ENCODE data around the gene RAP1GAP. TPM values are rescaled to one million over a fixed set of nuclear protein-coding genes. Genes with fewer than 3 reads are reported as not detected.
A peak's percentile ranks its signal among the peaks of the same experiment; 100 is the strongest.

Gene RAP1GAP
- total RNA-seq, 1 donor from 2014 or later, result 0.64 TPM

DNA sequence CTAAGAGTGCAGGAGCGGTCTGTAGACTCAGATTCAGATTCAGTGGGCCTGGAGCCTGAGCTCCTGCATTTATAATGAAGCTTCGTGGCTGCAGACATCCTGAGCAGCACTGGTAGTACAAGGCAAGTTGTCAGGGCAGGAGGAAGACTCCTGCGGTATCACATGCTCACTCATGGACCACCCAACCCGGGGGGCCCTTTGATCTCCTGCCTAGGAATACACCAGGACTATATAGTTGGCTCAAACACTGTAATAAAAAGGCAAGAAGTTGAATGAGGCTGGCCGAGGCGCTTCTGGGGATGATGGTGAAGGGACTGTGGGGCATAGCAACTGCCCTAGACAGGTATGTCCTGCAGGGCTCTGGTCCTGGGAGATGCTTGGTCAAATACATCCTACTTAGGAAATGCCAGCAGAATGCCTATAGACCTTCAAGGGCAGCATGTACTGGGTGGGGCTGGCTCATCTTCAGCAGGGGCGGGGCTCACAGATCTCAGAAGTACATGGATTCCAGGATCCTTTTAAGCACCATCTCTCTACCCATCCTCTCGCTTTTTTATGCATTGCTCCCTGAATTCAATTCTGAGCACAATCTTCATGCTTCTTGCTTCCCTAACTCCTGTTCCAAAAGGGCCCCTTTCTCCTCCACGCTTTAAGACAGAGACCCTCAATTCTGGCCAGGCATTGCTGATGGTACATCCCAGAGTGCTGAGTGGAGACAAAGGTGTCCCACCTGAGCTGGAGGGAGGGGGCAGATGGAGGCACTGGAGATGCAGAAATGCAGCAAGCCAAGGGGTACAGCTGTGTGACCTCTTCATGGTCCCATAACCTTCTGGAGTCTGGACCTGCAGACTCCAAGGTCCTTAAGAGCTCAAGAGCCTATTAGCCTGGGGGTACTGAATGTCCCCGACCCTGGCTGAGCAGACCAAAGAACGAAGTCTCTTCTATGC is 2.1 kb upstream of the RAP1GAP start:
- Histone ChIP-seq H3K27ac (no peak overlapping the region), H3K4me1 (peaks cover 11 to 39% of the 10 kb centered on the region in 2 donors), H3K27me3 (peaks cover 13% of the 10 kb centered on the region), H3K4me3 (no peak overlapping the region), H3K9me3 (no peaks in the 10 kb centered on the region), H3K36me3 (no peaks in the 10 kb centered on the region)
- intact Hi-C loops (cut with DNase I), result no loop called here
- DNase-seq (ENCODE audit: low spot score in 2 of 2), result no peak
- TF ChIP-seq, protein P1, sequence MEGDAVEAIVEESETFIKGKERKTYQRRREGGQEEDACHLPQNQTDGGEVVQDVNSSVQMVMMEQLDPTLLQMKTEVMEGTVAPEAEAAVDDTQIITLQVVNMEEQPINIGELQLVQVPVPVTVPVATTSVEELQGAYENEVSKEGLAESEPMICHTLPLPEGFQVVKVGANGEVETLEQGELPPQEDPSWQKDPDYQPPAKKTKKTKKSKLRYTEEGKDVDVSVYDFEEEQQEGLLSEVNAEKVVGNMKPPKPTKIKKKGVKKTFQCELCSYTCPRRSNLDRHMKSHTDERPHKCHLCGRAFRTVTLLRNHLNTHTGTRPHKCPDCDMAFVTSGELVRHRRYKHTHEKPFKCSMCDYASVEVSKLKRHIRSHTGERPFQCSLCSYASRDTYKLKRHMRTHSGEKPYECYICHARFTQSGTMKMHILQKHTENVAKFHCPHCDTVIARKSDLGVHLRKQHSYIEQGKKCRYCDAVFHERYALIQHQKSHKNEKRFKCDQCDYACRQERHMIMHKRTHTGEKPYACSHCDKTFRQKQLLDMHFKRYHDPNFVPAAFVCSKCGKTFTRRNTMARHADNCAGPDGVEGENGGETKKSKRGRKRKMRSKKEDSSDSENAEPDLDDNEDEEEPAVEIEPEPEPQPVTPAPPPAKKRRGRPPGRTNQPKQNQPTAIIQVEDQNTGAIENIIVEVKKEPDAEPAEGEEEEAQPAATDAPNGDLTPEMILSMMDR (IDR thresholded peaks at IDR 0.05), result no peak

DNA sequence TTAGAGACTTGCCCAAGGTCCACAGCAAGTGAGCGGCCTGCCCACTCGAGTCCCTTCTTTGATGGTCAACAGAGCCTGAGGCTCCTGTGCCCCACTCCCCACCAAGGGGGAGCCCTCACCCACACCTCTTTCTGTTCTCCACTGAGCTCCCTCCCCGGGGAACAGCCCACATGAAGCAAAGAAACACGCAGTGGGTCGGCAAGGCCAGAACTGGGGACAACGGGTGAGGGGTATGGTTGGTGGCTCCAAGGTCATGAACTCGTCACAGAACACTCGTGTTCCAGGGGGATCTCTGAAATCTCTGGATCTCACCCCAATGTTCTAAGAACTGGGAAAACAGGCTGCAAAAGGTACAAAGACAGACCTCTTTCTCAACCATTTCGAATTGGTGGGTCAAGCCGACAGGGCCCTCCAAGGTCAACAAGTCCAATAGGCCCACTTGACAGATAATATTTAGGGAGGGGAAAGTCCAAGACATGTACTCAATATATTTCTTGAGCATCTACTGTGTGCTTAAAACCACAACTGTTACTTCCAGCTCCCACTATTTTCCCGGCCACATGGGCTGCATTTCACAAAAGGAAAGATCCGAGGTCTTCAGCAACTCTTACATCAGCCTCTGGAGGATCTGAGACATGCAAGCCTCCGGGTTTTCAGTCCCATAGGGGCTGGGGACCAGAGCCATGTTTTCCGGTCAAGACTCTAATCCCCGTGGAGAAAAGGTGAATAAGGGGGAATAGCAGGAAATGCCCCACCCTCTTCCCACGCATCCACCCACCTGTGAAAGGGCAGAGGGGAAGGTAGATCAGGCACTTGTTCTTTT is 1.1 kb upstream of the RAP1GAP start:
- Histone ChIP-seq H3K27ac (no peak overlapping the region), H3K4me3 (peak overlapping the region in 1 of 2 donors; percentile 58), H3K36me3 (no peaks in the 10 kb centered on the region), H3K27me3 (peaks cover 13% of the 10 kb centered on the region), H3K4me1 (peaks cover 11 to 39% of the 10 kb centered on the region in 2 donors), H3K9me3 (no peaks in the 10 kb centered on the region)
- intact Hi-C loops (cut with DNase I), result no loop called here
- TF ChIP-seq, protein P1 (IDR thresholded peaks at IDR 0.05), result no peak
- DNase-seq (ENCODE audit: low spot score in 2 of 2), result no peak

DNA sequence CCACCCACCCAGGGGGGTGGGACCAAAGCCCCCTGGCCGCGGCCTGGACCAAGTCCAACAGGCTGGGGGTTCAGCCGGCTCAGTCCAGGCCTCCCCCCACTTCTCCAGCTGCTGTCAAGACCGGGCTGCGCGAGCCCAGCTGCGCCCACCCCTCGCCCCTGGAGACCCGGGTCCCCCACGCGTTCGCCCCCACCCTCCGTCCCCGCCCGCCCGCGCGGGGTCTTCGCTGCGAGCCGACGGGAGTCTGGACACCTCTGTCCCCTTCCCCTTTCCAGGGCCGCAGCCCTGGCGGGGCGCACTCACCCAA is 253 bp downstream of the RAP1GAP start:
- peaks cover 11 to 39% of the 10 kb centered on the region in 2 donors for H3K4me1 ChIP-seq
- H3K27ac ChIP-seq, result no peak overlapping the region
- intact Hi-C loops (cut with DNase I), result no loop called here
- peaks cover 13% of the 10 kb centered on the region for H3K27me3 ChIP-seq
- H3K9me3 ChIP-seq, result no peaks in the 10 kb centered on the region
- TF ChIP-seq, protein P1 (IDR thresholded peaks at IDR 0.05), result no peak
- H3K36me3 ChIP-seq, result no peaks in the 10 kb centered on the region
- H3K4me3 ChIP-seq, result peak overlapping the region; percentile 55 to 58
- peak in 1 of 2 donors; percentile 48 for DNase-seq (ENCODE audit: low spot score in 2 of 2)

DNA sequence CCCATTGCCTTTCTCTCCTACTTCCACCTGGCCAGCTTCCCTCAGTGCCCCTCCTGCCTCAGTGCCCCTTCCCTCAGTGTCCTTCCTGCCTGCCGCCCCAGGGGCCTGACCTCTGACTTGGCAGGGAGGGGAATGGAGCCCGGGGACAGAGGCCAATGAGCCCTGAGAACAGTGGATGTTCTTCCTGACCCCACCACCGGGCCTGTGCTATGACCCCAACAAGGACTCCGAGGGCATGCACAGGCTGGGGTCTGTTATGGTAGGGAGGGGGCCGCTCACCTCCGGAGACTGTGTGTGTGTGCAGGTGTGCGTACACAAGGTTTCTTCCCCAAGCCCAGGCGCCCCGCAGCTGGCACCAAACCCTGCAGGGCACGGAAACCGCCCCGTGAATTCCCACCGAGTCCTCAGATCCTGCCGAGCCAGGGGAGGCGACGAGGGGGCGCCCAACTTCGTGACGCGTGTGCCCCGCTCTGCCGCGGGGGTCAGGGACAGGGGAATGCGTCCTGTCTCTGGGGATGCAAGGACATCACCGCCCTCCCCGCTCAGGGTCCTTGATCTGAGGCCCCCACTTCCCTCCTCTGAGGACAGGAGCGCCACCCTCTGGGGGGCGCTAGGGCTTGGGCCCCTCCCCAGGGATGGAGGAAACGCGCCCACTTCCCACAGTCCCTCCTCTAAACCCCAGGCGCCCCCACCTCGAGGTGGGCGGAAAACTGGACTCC is 766 bp downstream of the RAP1GAP start:
- H3K27ac ChIP-seq, result no peak overlapping the region
- DNase-seq (ENCODE audit: low spot score in 2 of 2), result peak in 1 of 2 donors; percentile 41
- no peaks in the 10 kb centered on the region for H3K36me3 ChIP-seq
- H3K4me3 ChIP-seq, result peak overlapping the region; percentile 55 to 58
- H3K9me3 ChIP-seq, result no peaks in the 10 kb centered on the region
- TF ChIP-seq, protein P1 (IDR thresholded peaks at IDR 0.05), result no peak
- intact Hi-C loops (cut with DNase I), result no loop called here
- H3K4me1 ChIP-seq, result peaks cover 11 to 34% of the 10 kb centered on the region in 2 donors
- peaks cover 13% of the 10 kb centered on the region for H3K27me3 ChIP-seq
